H1 (cell line): ENCODE data around the gene CRTC3.

Experiments used
- BACH1 ChIP-seq: IDR thresholded peaks from 2 replicates; pipeline ENCODE4 v1.6.1; 2012; ENCODE audit warnings: low read length, improper control_type of control experiment
- BRCA1 ChIP-seq: IDR thresholded peaks from 2 replicates; pipeline ENCODE4 v1.6.1; 2012; ENCODE audit warnings: low read depth, low read length, improper control_type of control experiment
- CEBPB ChIP-seq: IDR thresholded peaks from 2 replicates; pipeline ENCODE4 v1.6.1; 2012; ENCODE audit warnings: low read depth, low read length
- EGR1 ChIP-seq: IDR thresholded peaks from 2 replicates; pipeline ENCODE4 v1.6.1; 2011; ENCODE audit warnings: low read depth, low read length, borderline replicate concordance
- EZH2 ChIP-seq: fragments of 200-600 bp; sonication (generic); IDR thresholded peaks from 2 replicates; pipeline ENCODE4 v1.7.1; 2012; ENCODE audit warnings: low read depth, mild to moderate bottlenecking, moderate library complexity, low read length, inconsistent platforms; ENCODE audit not compliant: severe bottlenecking
- POLR2A ChIP-seq, 2 experiments: IDR thresholded peaks; 1 replicate in 1 of 2; 2 replicates in 1 of 2; pipeline ENCODE4 v1.6.1; 2011; ENCODE audit warnings: low read depth in 2 of 2, low read length in 2 of 2, mild to moderate bottlenecking in 2 of 2; ENCODE audit errors: control extremely low read depth in 1 of 2
- POLR2AphosphoS5 ChIP-seq: IDR thresholded peaks from 2 replicates; pipeline ENCODE4 v1.6.1; 2011; ENCODE audit warnings: low read depth, low read length
- RAD21 ChIP-seq, 2 experiments: IDR thresholded peaks in 1 of 2; conservative IDR thresholded peaks in 1 of 2; 2 replicates each; pipeline ENCODE4 v1.6.1; 2011; ENCODE audit warnings: low read depth in 2 of 2, low read length in 2 of 2, improper control_type of control experiment in 1 of 2, inconsistent platforms in 1 of 2, mild to moderate bottlenecking in 1 of 2, moderate library complexity in 1 of 2
- SP2 ChIP-seq: IDR thresholded peaks from 2 replicates; pipeline ENCODE4 v1.6.1; 2012; ENCODE audit warnings: mild to moderate bottlenecking, low read length, inconsistent platforms
- TBP ChIP-seq: IDR thresholded peaks from 2 replicates; pipeline ENCODE4 v1.6.1; 2011; ENCODE audit warnings: low read depth, low read length, improper control_type of control experiment
- TEAD4 ChIP-seq: IDR thresholded peaks from 2 replicates; pipeline ENCODE4 v1.6.1; 2012; ENCODE audit warnings: low read depth, low read length, inconsistent platforms, mixed read lengths
- TF ChIP-seq, protein P1 (sequence below), 3 experiments: IDR thresholded peaks; 1 replicate in 2 of 3; 2 replicates in 1 of 3; pipeline versions ENCODE4 v1.5.1 to v1.6.1; 2011; ENCODE audit warnings: low read length in 3 of 3, mild to moderate bottlenecking in 3 of 3, inconsistent platforms in 2 of 3, low read depth in 1 of 3, moderate library complexity in 1 of 3; ENCODE audit not compliant: insufficient read depth in 1 of 3; ENCODE audit errors: control extremely low read depth in 1 of 3

DNA sequence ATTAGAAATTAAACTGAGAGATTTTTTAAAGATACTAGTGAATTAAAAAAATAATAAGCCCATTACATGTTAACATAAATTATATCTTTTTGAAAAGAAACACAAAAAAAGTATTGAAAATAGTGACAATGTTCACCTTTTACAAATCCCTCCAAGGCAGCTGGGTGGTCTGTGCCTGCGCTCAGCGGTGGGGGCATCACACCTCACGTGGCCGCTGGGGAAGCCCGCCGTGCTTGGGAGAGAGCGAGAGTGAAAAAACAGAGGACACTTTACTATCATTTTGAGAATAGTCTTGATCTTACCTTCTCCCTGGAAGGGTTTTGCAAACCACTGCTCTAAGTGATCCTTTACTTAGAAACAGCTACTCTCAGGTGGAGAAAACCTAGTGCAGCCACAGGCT, 76.9 kb downstream of the CRTC3 start:
- TF ChIP-seq POLR2AphosphoS5 (no peak), POLR2A (IDR thresholded peaks at IDR 0.05; ENCODE audit: control extremely low read depth in 1 of 2, low read depth in 2 of 2, low read length in 2 of 2) (no peak), EZH2 (no peak), TBP (no peak), TEAD4 (no peak), CEBPB (no peak), EGR1 (no peak), SP2 (no peak), BACH1 (no peak), RAD21 (IDR thresholded peaks at IDR 0.05 in 1 of 2, conservative IDR thresholded peaks at IDR 0.05 in 1 of 2; ENCODE audit: low read depth in 2 of 2, low read length in 2 of 2) (no peak), BRCA1 (no peak)
- TF ChIP-seq, protein P1, sequence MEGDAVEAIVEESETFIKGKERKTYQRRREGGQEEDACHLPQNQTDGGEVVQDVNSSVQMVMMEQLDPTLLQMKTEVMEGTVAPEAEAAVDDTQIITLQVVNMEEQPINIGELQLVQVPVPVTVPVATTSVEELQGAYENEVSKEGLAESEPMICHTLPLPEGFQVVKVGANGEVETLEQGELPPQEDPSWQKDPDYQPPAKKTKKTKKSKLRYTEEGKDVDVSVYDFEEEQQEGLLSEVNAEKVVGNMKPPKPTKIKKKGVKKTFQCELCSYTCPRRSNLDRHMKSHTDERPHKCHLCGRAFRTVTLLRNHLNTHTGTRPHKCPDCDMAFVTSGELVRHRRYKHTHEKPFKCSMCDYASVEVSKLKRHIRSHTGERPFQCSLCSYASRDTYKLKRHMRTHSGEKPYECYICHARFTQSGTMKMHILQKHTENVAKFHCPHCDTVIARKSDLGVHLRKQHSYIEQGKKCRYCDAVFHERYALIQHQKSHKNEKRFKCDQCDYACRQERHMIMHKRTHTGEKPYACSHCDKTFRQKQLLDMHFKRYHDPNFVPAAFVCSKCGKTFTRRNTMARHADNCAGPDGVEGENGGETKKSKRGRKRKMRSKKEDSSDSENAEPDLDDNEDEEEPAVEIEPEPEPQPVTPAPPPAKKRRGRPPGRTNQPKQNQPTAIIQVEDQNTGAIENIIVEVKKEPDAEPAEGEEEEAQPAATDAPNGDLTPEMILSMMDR (IDR thresholded peaks at IDR 0.05; ENCODE audit: control extremely low read depth in 1 of 3, insufficient read depth in 1 of 3, low read depth in 1 of 3, low read length in 3 of 3) = no peak
